Hypothalamus (tissue), 51 donors: Measurements from ENCODE around the gene SCAPER.
"Not testable (repeated sequence)": the region's sequence is repeated elsewhere in the genome, so short reads cannot be mapped to it uniquely, and the experiment has no call there.

Source experiments
- DNase-seq, 51 donors: peaks; one replicate each; lab custom pipeline; 2025; lab: John Stamatoyannopoulos, UW

Gene SCAPER

GRCh38 chr15:76335307-76336253, 569.6 kb downstream of the SCAPER start:
- no peak for DNase-seq

DNA sequence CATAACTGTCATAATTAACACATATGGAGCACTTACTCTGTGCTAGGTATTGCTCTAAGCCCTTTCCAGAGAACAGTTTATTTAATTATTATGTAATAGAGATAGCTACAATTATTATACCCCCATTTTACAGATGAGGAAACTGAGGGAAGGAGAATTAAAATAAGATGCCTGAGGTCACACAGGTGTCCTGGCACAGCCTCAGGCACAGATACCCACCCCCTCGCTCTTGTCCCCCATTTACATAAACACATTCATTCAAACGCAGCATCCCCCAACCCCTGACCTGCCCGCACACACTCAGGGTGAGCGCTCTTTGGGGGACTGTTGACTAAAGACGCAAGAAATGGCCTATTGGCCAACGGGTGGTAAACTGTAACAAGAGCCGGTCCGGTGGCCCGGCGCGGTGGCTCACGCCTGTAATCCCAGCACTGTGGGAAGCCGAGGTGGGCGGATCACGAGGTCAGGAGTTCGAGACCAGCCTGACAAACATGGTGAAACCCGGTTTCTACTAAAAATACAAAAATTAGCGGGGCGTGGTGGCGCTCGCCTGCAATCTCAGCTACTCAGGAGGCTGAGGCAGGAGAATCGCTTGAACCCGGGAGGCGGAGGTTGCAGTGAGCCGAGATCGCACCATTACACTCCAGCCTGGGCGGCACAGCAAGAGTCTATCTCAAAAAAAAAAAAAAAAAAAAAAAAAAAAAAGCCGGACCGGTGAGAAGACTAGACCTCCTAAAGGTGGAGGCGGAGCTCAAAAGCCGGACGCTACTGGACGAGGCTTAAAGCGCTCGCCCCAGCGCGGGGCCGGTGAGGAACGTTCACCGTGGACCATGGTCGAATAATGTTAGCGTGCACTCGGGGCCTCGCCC, 570.5 kb downstream of the SCAPER start:
- no peak for DNase-seq

- no peak for DNase-seq
Observed at GRCh38 chr15:76333720-76334437, 571.3 kb downstream of the SCAPER start.

DNA sequence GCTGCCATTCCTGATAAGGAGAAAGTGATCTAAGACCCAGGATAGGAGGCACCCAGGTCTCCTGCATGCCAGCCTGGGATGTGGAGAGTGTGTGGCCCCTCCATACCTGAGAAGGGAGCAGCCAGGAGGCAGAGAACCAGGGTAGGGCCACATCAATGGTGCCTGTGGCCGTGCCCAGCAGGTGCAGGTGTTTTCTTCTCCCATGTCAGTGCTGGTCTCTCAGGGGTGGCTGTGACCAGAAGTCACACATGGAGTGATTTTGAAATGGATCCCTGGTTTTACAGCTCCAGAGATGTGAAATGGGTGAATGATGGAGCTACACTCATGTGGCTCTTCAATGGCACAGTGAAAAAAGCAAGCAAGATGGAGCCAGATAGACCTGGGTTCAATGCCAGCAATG, 571.8 kb downstream of the SCAPER start:
- no peak for DNase-seq

- no peak for DNase-seq
Observed at GRCh38 chr15:76332796-76333195, 572.3 kb downstream of the SCAPER start.

DNA sequence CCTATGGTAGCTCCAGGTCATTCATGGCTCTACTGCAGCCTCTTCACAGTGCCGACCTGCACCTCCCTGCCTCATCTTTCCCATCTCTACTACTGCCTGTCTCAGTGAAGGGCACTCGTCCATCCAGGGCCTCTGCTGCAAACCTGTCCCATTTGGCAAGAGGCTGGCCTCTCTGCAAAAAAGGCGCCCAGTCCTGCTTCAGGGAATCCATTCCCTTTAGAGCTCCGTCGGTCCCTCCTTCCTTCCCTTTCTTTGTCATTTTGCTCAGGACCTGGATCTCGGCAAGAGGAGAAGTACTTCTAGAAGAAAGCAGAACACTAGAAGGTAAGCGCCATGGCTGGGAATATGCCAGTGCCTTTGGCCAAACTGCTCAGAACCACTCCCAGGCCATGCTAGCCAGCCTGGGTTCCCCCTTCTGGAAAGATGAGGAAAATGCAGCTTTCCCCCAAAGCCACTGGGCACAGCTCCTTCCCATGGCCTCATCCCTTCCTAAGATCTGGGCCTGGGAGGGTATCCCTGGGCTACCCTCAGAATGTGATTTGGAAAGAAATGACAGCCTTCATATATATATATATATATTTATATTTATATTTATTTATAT, 575.0 kb downstream of the SCAPER start:
- peak in 4 of 51 donors; percentile 11 to 31 (median 20) for DNase-seq

GRCh38 chr15:76328958-76329357, 576.2 kb downstream of the SCAPER start:
- DNase-seq, result no peak

DNA sequence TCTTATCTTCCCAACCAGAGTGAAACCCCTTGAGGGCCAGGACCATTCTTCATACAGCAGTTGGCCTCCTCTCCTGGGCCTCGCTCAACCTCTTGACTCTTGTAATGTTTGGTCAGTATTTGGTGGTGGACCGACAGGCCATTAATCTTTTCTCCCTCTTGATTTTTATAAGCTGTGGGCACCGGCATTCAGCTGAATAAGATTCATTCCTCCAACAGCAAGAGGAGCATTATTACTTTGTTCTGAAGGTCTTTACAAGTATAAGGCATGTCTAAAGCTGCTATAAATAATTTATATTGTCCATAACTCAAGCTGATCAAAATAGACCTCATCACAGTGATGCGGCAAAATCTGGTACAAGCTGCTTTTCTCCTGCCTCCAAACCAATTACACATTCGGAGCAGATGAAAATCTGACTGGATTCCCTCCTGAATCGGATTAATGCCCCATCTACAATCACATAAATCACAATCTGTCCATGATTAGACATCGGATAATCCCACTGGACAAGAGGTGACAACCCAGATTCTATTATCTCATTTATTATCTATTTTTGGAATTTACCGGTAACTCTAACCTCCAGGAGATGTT, 576.9 kb downstream of the SCAPER start:
- DNase-seq, result no peak

DNA sequence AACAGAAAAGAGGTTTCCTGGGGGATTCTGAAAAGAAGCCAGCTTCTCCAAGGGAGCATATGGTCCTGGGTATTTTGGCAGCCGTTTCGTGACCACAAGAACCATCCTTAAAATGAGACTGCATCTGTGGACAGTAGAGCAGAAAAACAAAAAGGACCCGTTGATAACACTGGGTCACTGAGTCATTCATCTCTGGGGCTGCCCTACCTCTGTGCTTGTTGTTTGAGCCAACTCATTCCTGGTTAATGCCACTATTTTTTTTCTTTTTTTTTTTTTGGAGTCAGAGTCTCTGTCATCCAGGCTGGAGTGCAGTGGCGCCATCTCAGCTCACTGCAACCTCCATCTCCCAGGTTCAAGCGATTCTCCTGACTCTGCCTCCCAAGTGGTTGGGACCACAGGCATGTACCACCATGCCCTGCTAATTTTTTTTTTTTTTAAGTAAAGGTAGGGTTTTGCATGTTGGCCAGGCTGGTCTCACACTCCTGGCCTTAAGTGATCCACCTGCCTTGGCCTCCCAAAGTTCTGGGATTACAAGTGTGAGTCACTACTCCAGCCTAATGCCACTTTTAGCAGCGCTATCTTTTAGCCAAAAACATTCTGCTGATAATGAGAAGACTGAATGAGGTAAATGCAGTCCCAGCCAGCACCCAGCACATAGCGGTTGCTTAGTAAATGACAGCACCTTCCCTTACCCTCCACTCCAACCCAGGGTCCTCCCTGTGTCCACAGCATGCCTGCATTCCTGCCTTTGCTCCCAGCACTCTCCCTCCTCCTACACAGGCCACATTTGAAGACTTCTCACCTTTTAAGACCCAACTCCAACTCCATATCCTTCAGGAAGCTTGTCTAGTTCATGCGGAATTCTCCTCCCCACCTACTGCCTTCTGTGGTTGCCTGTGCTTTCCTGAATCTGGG, 577.7 kb downstream of the SCAPER start:
- no peak for DNase-seq

GRCh38 chr15:76325704-76326103, 579.4 kb downstream of the SCAPER start:
- no peak for DNase-seq

GRCh38 chr15:76324066-76324465, 581.1 kb downstream of the SCAPER start:
- no peak for DNase-seq

DNA sequence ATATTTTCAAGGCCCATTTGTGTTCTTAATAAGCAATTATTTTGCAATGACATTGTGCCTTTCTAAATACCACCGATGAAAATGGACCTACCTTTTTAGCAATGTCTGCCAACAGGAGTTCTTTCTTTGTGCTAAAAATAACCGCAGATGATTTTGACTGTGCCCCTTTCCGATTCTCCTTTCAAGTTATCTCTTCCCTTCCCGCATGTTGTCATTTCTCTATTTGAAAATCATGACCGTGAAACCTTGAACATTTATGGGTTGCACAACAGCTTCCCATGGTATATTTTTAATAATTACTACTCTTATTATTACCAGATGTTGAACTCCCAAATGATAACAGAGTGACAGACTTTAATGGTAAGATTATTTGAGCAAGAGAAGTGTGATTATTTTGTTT, 583.5 kb downstream of the SCAPER start:
- no peak for DNase-seq

GRCh38 chr15:76321171-76321570, 584.0 kb downstream of the SCAPER start:
- no peak for DNase-seq

DNA sequence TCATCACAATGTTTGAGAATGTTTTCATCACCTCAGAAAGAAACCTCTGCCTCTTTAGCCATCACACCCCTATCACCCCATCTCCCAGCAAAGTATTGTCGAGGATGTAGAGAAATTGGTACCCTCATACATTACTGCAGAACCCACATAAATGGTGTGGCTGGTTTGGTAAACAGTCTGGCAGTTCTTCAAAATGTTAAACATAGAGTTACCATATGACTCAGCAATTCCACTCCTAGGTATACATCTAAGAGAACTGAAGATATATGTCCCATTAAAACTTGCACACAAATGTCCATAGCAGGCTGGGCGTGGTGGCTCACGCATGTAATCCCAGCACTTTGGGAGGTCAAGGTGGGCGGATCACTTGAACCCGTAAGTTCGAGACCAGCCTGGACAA, 585.1 kb downstream of the SCAPER start:
- DNase-seq, result no peak

GRCh38 chr15:76313731-76314130, 591.4 kb downstream of the SCAPER start:
- DNase-seq, result no peak

GRCh38 chr15:76313175-76313567, 592.0 kb downstream of the SCAPER start:
- not testable (repeated sequence) for DNase-seq

DNA sequence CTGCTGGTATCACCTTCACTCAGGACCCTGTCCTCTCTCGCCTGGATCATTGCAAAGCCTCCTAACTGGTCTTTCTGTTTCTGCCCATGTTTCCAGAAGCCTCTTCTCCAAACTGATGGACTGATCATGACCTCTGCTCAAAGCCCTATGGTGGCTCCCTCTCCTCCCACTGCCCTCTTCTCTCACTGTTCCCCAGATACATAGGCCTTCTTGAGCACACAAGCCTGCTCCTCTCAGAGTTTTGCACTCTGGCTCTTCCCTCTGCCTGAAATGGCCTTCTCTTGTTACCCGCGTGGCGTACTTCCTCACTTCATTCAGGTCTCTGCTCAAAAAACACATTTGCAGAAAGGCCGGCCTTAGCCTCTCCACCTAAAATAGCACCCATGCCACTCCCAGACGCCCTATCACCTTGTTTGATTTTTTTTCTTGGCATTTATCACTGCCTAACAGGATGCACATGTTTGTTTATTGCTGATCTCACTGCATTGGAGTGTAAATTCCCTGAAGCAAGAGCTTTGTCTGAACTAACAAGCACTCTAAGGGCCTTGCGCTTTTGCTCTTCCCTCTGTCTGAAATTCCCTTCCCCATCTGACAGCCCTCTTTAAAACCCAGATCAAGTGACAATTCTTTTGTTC, 592.5 kb downstream of the SCAPER start:
- DNase-seq, result no peak
